SK-N-MC (cell line): ENCODE results near the gene MYADML2.

Experiments
- EZH2 ChIP-seq: fragments of 200-600 bp; sonication (generic); IDR thresholded peaks from one replicate; pipeline ENCODE4 v1.6.1; 2017; ENCODE audit warnings: antibody characterized with exemption
- FOXP2 ChIP-seq: optimal IDR thresholded peaks from 2 replicates; pipeline ENCODE3; 2011; ENCODE audit warnings: mild to moderate bottlenecking, moderate library complexity; ENCODE audit not compliant: insufficient read depth; ENCODE audit errors: extremely low read length, control extremely low read depth
- POLR2AphosphoS5 ChIP-seq: IDR thresholded peaks from 2 replicates; pipeline ENCODE4 v1.6.1; 2012; ENCODE audit warnings: mild to moderate bottlenecking, low read depth, low read length, borderline replicate concordance

DNA sequence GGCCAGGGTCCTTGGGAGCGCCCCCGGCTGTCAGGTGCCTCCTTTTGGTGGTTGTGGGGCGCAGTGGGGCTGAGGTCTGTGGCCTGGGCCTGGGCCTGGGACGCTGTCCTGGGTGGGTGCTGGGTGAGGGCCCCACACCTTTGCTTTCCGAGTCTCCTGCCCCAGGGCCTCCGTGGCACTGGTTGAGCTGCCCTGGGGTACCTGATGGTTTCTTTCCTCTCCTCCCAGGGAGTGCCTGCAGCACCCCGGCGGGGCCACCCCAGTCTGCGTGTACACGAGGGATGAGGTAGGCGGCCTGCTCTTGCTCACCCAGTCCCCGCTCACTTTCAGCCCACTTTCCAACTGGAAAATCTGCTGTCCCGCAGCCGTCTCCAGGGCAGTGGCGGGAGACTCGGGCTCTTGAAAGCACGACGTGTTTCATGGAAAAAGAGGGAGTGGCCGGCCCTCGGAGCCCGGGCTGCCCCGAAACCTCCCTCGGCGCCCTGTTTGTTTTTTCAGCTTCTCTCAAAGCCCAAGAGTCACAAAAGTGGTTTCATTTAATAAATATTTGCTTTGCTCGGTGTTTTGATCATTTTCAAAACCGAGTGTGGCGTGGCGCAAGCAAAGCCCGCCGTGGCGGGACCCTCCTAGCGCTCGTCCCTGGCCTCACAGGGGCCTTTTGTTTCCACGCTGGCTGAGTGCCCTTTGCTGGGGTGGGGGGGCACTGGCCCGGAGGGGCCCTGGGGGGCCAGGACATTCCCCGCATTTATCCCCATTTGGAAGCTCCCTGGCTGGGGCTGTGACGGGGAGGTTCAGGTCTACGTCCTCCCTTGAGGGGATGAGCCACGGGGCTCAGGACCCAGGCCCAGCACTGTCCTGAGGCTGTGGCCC lies 47.8 kb upstream of the MYADML2 start:
- no peak for TF ChIP-seq EZH2
- TF ChIP-seq POLR2AphosphoS5: no peak
- no peak for TF ChIP-seq FOXP2
